Astrocyte (in vitro differentiated cells and primary cell): ENCODE results near the gene C11orf24.

Experiments
- EZH2 ChIP-seq: IDR thresholded peaks from 2 replicates; pipeline ENCODE4 v1.6.1; 2012; ENCODE audit warnings: mild to moderate bottlenecking, low read length, inconsistent platforms; ENCODE audit not compliant: insufficient read depth
- TF ChIP-seq, protein P1 (sequence below): IDR thresholded peaks from 2 replicates; pipeline ENCODE4 v1.5.1; 2011; ENCODE audit warnings: low read depth, mild to moderate bottlenecking, inconsistent platforms, low read length, moderate library complexity; ENCODE audit not compliant: insufficient read depth

GRCh38 chr11:68211546-68211945 lies 60.2 kb downstream of the C11orf24 start:
- TF ChIP-seq, protein P1, sequence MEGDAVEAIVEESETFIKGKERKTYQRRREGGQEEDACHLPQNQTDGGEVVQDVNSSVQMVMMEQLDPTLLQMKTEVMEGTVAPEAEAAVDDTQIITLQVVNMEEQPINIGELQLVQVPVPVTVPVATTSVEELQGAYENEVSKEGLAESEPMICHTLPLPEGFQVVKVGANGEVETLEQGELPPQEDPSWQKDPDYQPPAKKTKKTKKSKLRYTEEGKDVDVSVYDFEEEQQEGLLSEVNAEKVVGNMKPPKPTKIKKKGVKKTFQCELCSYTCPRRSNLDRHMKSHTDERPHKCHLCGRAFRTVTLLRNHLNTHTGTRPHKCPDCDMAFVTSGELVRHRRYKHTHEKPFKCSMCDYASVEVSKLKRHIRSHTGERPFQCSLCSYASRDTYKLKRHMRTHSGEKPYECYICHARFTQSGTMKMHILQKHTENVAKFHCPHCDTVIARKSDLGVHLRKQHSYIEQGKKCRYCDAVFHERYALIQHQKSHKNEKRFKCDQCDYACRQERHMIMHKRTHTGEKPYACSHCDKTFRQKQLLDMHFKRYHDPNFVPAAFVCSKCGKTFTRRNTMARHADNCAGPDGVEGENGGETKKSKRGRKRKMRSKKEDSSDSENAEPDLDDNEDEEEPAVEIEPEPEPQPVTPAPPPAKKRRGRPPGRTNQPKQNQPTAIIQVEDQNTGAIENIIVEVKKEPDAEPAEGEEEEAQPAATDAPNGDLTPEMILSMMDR, result no peak
- TF ChIP-seq EZH2, result no peak
